Activated T-cell treated with anti-CD3 and anti-CD28 coated beads, Interleukin-2, amount 50 U/mL, for 4 hours (primary cell): ENCODE results near the gene EFNA1. TPM values are rescaled to one million over a fixed set of nuclear protein-coding genes. Genes with fewer than 3 reads are reported as not detected.

Source experiments
- ATAC-seq, 2 donors: fragments of 200-7000 bp; cut with Tn5 transposase; one replicate each; pipeline ENCODE4 v1.10.0; 2021
- DNase-seq: peaks from one replicate; pipeline ENCODE4 v3.0.0-alpha.2; 2020
- H3K27me3 Mint-ChIP-seq: one replicate; pipeline ENCODE4 v1.8.0; 2021; ENCODE audit warnings: low read depth, mixed read lengths
- H3K36me3 Mint-ChIP-seq: one replicate; pipeline ENCODE4 v1.8.0; 2022; ENCODE audit warnings: mixed read lengths; ENCODE audit not compliant: insufficient read depth
- H3K4me1 Mint-ChIP-seq: one replicate; pipeline ENCODE4 v1.8.0; 2021; ENCODE audit warnings: low read depth, mixed read lengths
- H3K4me3 Mint-ChIP-seq: one replicate; pipeline ENCODE4 v1.8.0; 2021; ENCODE audit warnings: mild to moderate bottlenecking, moderate library complexity, mixed read lengths
- H3K9me3 Mint-ChIP-seq: one replicate; pipeline ENCODE4 v1.8.0; 2021; ENCODE audit warnings: mixed read lengths
- total RNA-seq, 3 donors: library from RNA; stranded (reverse); gene quantifications; one replicate each; pipeline ENCODE4 v1.2.1, GENCODE V29; 2021

EFNA1 gene
- total RNA-seq, 3 donors from 2014 or later, result 0.30 to 0.61 (median 0.32) TPM

GRCh38 chr1:155125946-155126555, 1.6 kb upstream of the EFNA1 start:
- no peaks in the 10 kb centered on the region for H3K9me3 Mint-ChIP-seq
- H3K36me3 Mint-ChIP-seq, result no peaks in the 10 kb centered on the region
- peaks cover 37% of the 10 kb centered on the region for H3K4me1 Mint-ChIP-seq
- H3K27me3 Mint-ChIP-seq, result peaks cover 17% of the 10 kb centered on the region
- DNase-seq, result no peak
- H3K4me3 Mint-ChIP-seq, result no peak overlapping the region
- ATAC-seq, result no peak

- H3K36me3 Mint-ChIP-seq, result no peaks in the 10 kb centered on the region
- DNase-seq, result no peak
- peak; percentile 74 for ATAC-seq
- H3K9me3 Mint-ChIP-seq, result no peaks in the 10 kb centered on the region
- H3K4me1 Mint-ChIP-seq, result peaks cover 37% of the 10 kb centered on the region
- H3K4me3 Mint-ChIP-seq, result peak overlapping the region; percentile 81
- peaks cover 15% of the 10 kb centered on the region for H3K27me3 Mint-ChIP-seq
These were observed 1.0 kb upstream of the EFNA1 start for GRCh38 chr1:155126556-155127104.

- Mint-ChIP-seq H3K4me3 (peak overlapping the region; percentile 74), H3K4me1 (peaks cover 37% of the 10 kb centered on the region), H3K27me3 (peaks cover 15% of the 10 kb centered on the region), H3K9me3 (no peaks in the 10 kb centered on the region), H3K36me3 (no peaks in the 10 kb centered on the region)
- DNase-seq, result no peak
- ATAC-seq, result no peak
These were observed 485 bp downstream of the EFNA1 start for GRCh38 chr1:155127967-155128754.

- Mint-ChIP-seq H3K4me1 (peaks cover 37% of the 10 kb centered on the region), H3K27me3 (peaks cover 15% of the 10 kb centered on the region), H3K4me3 (peak overlapping the region; percentile 74), H3K9me3 (no peaks in the 10 kb centered on the region), H3K36me3 (no peaks in the 10 kb centered on the region)
- no peak for DNase-seq
- ATAC-seq, result no peak
These were observed 1.2 kb downstream of the EFNA1 start for GRCh38 chr1:155128755-155129473.

GRCh38 chr1:155130272-155131006, 2.8 kb downstream of the EFNA1 start:
- H3K27me3 Mint-ChIP-seq, result peaks cover 15% of the 10 kb centered on the region
- peaks cover 47% of the 10 kb centered on the region for H3K4me1 Mint-ChIP-seq
- no peaks in the 10 kb centered on the region for H3K9me3 Mint-ChIP-seq
- ATAC-seq, result no peak
- DNase-seq, result no peak
- no peak overlapping the region for H3K4me3 Mint-ChIP-seq
- no peaks in the 10 kb centered on the region for H3K36me3 Mint-ChIP-seq

- ATAC-seq (no peak), DNase-seq (no peak)
- Mint-ChIP-seq H3K9me3 (no peaks in the 10 kb centered on the region), H3K36me3 (no peaks in the 10 kb centered on the region), H3K4me3 (no peak overlapping the region), H3K4me1 (peaks cover 50% of the 10 kb centered on the region), H3K27me3 (peaks cover 12% of the 10 kb centered on the region)
These were observed 3.6 kb downstream of the EFNA1 start for GRCh38 chr1:155131285-155131684.

GRCh38 chr1:155131856-155132255, 4.2 kb downstream of the EFNA1 start:
- no peaks in the 10 kb centered on the region for H3K36me3 Mint-ChIP-seq
- no peak for DNase-seq
- H3K27me3 Mint-ChIP-seq, result peaks cover 10% of the 10 kb centered on the region
- peaks cover 49% of the 10 kb centered on the region for H3K4me1 Mint-ChIP-seq
- H3K4me3 Mint-ChIP-seq, result no peak overlapping the region
- no peak for ATAC-seq
- H3K9me3 Mint-ChIP-seq, result no peaks in the 10 kb centered on the region

GRCh38 chr1:155133799-155134281, 6.2 kb downstream of the EFNA1 start:
- Mint-ChIP-seq H3K36me3 (peaks cover 7% of the 10 kb centered on the region), H3K4me1 (peaks cover 54% of the 10 kb centered on the region), H3K27me3 (peaks cover under 1% of the 10 kb centered on the region), H3K4me3 (no peak overlapping the region), H3K9me3 (no peaks in the 10 kb centered on the region)
- no peak for DNase-seq
- no peak for ATAC-seq

- H3K4me3 Mint-ChIP-seq, result peak overlapping the region; percentile 98
- DNase-seq (no peak), ATAC-seq (no peak)
These were observed 6.6 kb downstream of the EFNA1 start for GRCh38 chr1:155134322-155134721.

GRCh38 chr1:155134880-155135414, 7.3 kb downstream of the EFNA1 start:
- peaks cover 8% of the 10 kb centered on the region for H3K36me3 Mint-ChIP-seq
- no peaks in the 10 kb centered on the region for H3K27me3 Mint-ChIP-seq
- peak overlapping the region; percentile 98 for H3K4me3 Mint-ChIP-seq
- DNase-seq (peak; percentile 72), ATAC-seq (peak; percentile 42 to 48)
- H3K9me3 Mint-ChIP-seq, result no peaks in the 10 kb centered on the region
- peaks cover 47% of the 10 kb centered on the region for H3K4me1 Mint-ChIP-seq

More at GRCh38 chr1:155134322-155134721, 6.6 kb downstream of the EFNA1 start:
- no peaks in the 10 kb centered on the region for H3K27me3 Mint-ChIP-seq
- peaks cover 8% of the 10 kb centered on the region for H3K36me3 Mint-ChIP-seq
- H3K9me3 Mint-ChIP-seq, result no peaks in the 10 kb centered on the region
- H3K4me1 Mint-ChIP-seq, result peaks cover 51% of the 10 kb centered on the region

GRCh38 chr1:155135415-155136028, 7.8 kb downstream of the EFNA1 start, which contains the start of gene SLC50A1:
Gene SLC50A1, plus strand, starts transcription at chr1:155135852. Its CDS starts 60 bp downstream, at chr1:155135912.
- Mint-ChIP-seq H3K27me3 (no peaks in the 10 kb centered on the region), H3K36me3 (peaks cover 8% of the 10 kb centered on the region), H3K9me3 (no peaks in the 10 kb centered on the region), H3K4me1 (peaks cover 45% of the 10 kb centered on the region), H3K4me3 (peak within 1 kb of the TSS; percentile 98)
- DNase-seq (peak; percentile 88), ATAC-seq (peak; percentile 84 to 85)

- Mint-ChIP-seq H3K4me1 (peaks cover 43% of the 10 kb centered on the region), H3K36me3 (peaks cover 8% of the 10 kb centered on the region), H3K27me3 (no peaks in the 10 kb centered on the region), H3K4me3 (peak overlapping the region; percentile 98), H3K9me3 (no peaks in the 10 kb centered on the region)
- no peak for DNase-seq
- ATAC-seq, result no peak
These were observed 9.1 kb downstream of the EFNA1 start for GRCh38 chr1:155136748-155137147.
